A549 (cell line): Measurements from ENCODE around the gene RPN2. TPM values are rescaled to one million over a fixed set of nuclear protein-coding genes. Genes with fewer than 3 reads are reported as not detected.
A peak's percentile ranks its signal among the peaks of the same experiment; 100 is the strongest.

Source experiments
- ATAC-seq, 2 experiments: fragments of 200-7000 bp in 1 of 2; fragments of >200 bp in 1 of 2; cut with Nextera tagmentation in 1 of 2; cut with Tn5 transposase in 1 of 2; 3 replicates each; pipeline versions ENCODE4 v1.8.0 to v1.9.1; 2018 to 2020; ENCODE audit warnings: mild to moderate bottlenecking in 1 of 2, moderate library complexity in 1 of 2
- CTCF ChIA-PET: fragments of 300-600 bp; sonication (Branson Sonifier 250); formaldehyde crosslinking; extraction: SDS; loops from one replicate; lab custom pipeline; 2021; ENCODE audit warnings: antibody characterized with exemption, inconsistent platforms; lab: Yijun Ruan, JAX
- POLR2A ChIA-PET: fragments of 350-600 bp; formaldehyde crosslinking; extraction: SDS; loops from one replicate; lab custom pipeline; 2021; ENCODE audit warnings: antibody characterized with exemption, inconsistent platforms; lab: Yijun Ruan, JAX
- DNase-seq, 2 experiments: peaks; one replicate each; pipeline versions ENCODE4 v3.0.0 to v3.0.0-alpha.2; 2011 to 2016; ENCODE audit warnings: low read depth in 1 of 2, low spot score in 1 of 2
- FAIRE-seq: peaks from 2 replicates; lab custom pipeline; 2011; peaks lifted over from hg19 to GRCh38; lab: Jason Lieb, UNC
- H3K27ac ChIP-seq, 2 experiments: fragments of >200 bp; sonication (Bioruptor Twin); formaldehyde crosslinking; 3 replicates each; pipeline ENCODE4 v1.5.1; 2016 to 2017
- H3K4me1 ChIP-seq: fragments of >200 bp; sonication (Bioruptor Twin); formaldehyde crosslinking; 3 replicates; pipeline ENCODE4 v1.6.1; 2016
- H3K4me2 ChIP-seq: fragments of >200 bp; sonication (Bioruptor Twin); formaldehyde crosslinking; 3 replicates; pipeline ENCODE4 v1.6.1; 2016
- H3K4me3 ChIP-seq: fragments of >200 bp; sonication (Bioruptor Twin); formaldehyde crosslinking; 3 replicates; pipeline ENCODE4 v1.5.1; 2016
- H3K9me3 ChIP-seq: fragments of >200 bp; sonication (Bioruptor Twin); formaldehyde crosslinking; 3 replicates; pipeline ENCODE4 v1.6.1; 2016
- BHLHE40 ChIP-seq: IDR thresholded peaks from 2 replicates; pipeline ENCODE4 v1.6.1; 2012; ENCODE audit warnings: low read depth, low read length, inconsistent platforms
- CHD2 ChIP-seq: fragments of 150-350 bp; IDR thresholded peaks from 2 replicates; pipeline ENCODE4 v1.6.1; 2014; ENCODE audit warnings: low read length; ENCODE audit not compliant: partially characterized antibody
- CHD4 ChIP-seq: fragments of 200-600 bp; sonication (generic); IDR thresholded peaks from 2 replicates; pipeline ENCODE4 v1.6.1; 2016; ENCODE audit warnings: antibody characterized with exemption, mild to moderate bottlenecking, borderline replicate concordance
- ELK1 ChIP-seq: fragments of 150-350 bp; IDR thresholded peaks from 2 replicates; pipeline ENCODE4 v1.6.1; 2014; ENCODE audit warnings: low read depth, mild to moderate bottlenecking, low read length
- EP300 ChIP-seq, 2 experiments: fragments of >200 bp; sonication (Bioruptor Twin); formaldehyde crosslinking; IDR thresholded peaks; 2 replicates in 1 of 2; 3 replicates in 1 of 2; pipeline ENCODE4 v1.6.1; 2016 to 2017
- FOSL2 ChIP-seq, 2 experiments: fragments of 450-650 bp in 1 of 2; fragments of >200 bp in 1 of 2; sonication (Bioruptor Twin) in 1 of 2; formaldehyde crosslinking; IDR thresholded peaks; 2 replicates each; pipeline versions ENCODE4 v1.5.0 to v1.6.1; 2016 to 2020; ENCODE audit warnings: mild to moderate bottlenecking in 1 of 2, moderate library complexity in 1 of 2
- FOXS1 ChIP-seq: fragments of 250-450 bp; sonication (Bioruptor Pico); IDR thresholded peaks from 2 replicates; pipeline ENCODE4 v1.5.0; 2020; ENCODE audit warnings: mild to moderate bottlenecking, moderate library complexity
- HDAC2 ChIP-seq: fragments of 200-600 bp; sonication (generic); IDR thresholded peaks from 2 replicates; pipeline ENCODE4 v1.6.1; 2016
- HOXB13 ChIP-seq: fragments of 250-450 bp; sonication (Bioruptor Pico); IDR thresholded peaks from 2 replicates; pipeline ENCODE4 v1.5.0; 2020; ENCODE audit warnings: low read depth, mild to moderate bottlenecking, moderate library complexity
- HOXB5 ChIP-seq: fragments of 250-450 bp; sonication (Bioruptor Pico); IDR thresholded peaks from 2 replicates; pipeline ENCODE4 v1.5.0; 2020; ENCODE audit warnings: mild to moderate bottlenecking, moderate library complexity
- JUN ChIP-seq, 2 experiments: fragments of >200 bp; sonication (Bioruptor Twin); formaldehyde crosslinking; IDR thresholded peaks; 2 replicates in 1 of 2; 3 replicates in 1 of 2; pipeline ENCODE4 v1.6.1; 2016 to 2017
- MAFK ChIP-seq: fragments of 450-650 bp; IDR thresholded peaks from 2 replicates; pipeline ENCODE4 v1.6.1; 2014; ENCODE audit not compliant: partially characterized antibody
- MYC ChIP-seq: IDR thresholded peaks from 2 replicates; pipeline ENCODE4 v1.6.1; 2012; ENCODE audit warnings: mild to moderate bottlenecking, inconsistent platforms, low read length, improper control_type of control experiment, borderline replicate concordance
- NPAS2 ChIP-seq: fragments of 250-450 bp; sonication (Bioruptor Pico); IDR thresholded peaks from 2 replicates; pipeline ENCODE4 v1.8.0; 2022; ENCODE audit warnings: mild to moderate bottlenecking, moderate library complexity, borderline replicate concordance
- NR3C1 ChIP-seq: fragments of >200 bp; sonication (Bioruptor Twin); formaldehyde crosslinking; IDR thresholded peaks from 3 replicates; pipeline ENCODE4 v1.6.1; 2017
- PHF8 ChIP-seq: fragments of 200-600 bp; sonication (generic); IDR thresholded peaks from 2 replicates; pipeline ENCODE4 v1.6.1; 2016; ENCODE audit warnings: low read depth, mild to moderate bottlenecking, antibody characterized with exemption, moderate library complexity, borderline replicate concordance
- RFX5 ChIP-seq: fragments of 450-650 bp; IDR thresholded peaks from 2 replicates; pipeline ENCODE4 v1.7.1; 2014; ENCODE audit warnings: antibody characterized with exemption, mild to moderate bottlenecking, moderate library complexity
- TFCP2L1 ChIP-seq: fragments of 250-450 bp; sonication (Bioruptor Pico); IDR thresholded peaks from 2 replicates; pipeline ENCODE4 v1.5.0; 2021; ENCODE audit warnings: mild to moderate bottlenecking
- ZFP36 ChIP-seq: fragments of 450-650 bp; IDR thresholded peaks from 2 replicates; pipeline ENCODE4 v1.6.1; 2014; ENCODE audit warnings: borderline replicate concordance; ENCODE audit not compliant: partially characterized antibody
- ZNF302 ChIP-seq: fragments of 250-450 bp; sonication (Bioruptor Pico); IDR thresholded peaks from 2 replicates; pipeline ENCODE4 v1.9.0; 2021; ENCODE audit warnings: inconsistent platforms, mild to moderate bottlenecking, moderate library complexity
- ZSCAN20 ChIP-seq: fragments of 250-450 bp; sonication (Bioruptor Pico); IDR thresholded peaks from 2 replicates; pipeline ENCODE4 v1.8.0; 2022; ENCODE audit warnings: mild to moderate bottlenecking, moderate library complexity
- WGBS: methylation state at CpG from one replicate; pipeline ENCODE4 v1.1.6; 2017; ENCODE audit errors: missing lambda C conversion rate; 5-methylcytosine and 5-hydroxymethylcytosine counted together
- polyA plus RNA-seq, 4 experiments: library from polyadenylated mRNA; depleted of rRNA in 3 of 4; stranded (reverse); fragments of >200 nt; fragmentation: RNase III in 1 of 4; extraction: RNeasy Plus Mini Kit Qiagen cat#74134 plus additional on column Dnase treatment in 1 of 4; gene quantifications; 2 replicates in 3 of 4; 3 replicates in 1 of 4; pipeline ENCODE4 v1.2.3, GENCODE V29; 2011 to 2017
- TF ChIP-seq, protein P1 (sequence below): fragments of >200 bp; sonication (Bioruptor Twin); formaldehyde crosslinking; IDR thresholded peaks from 2 replicates; pipeline ENCODE4 v1.6.1; 2016

Gene RPN2
- polyA plus RNA-seq, 2 of the 4 experiments (the other 2 are of a cell fraction) = 282 to 391 TPM

DNA sequence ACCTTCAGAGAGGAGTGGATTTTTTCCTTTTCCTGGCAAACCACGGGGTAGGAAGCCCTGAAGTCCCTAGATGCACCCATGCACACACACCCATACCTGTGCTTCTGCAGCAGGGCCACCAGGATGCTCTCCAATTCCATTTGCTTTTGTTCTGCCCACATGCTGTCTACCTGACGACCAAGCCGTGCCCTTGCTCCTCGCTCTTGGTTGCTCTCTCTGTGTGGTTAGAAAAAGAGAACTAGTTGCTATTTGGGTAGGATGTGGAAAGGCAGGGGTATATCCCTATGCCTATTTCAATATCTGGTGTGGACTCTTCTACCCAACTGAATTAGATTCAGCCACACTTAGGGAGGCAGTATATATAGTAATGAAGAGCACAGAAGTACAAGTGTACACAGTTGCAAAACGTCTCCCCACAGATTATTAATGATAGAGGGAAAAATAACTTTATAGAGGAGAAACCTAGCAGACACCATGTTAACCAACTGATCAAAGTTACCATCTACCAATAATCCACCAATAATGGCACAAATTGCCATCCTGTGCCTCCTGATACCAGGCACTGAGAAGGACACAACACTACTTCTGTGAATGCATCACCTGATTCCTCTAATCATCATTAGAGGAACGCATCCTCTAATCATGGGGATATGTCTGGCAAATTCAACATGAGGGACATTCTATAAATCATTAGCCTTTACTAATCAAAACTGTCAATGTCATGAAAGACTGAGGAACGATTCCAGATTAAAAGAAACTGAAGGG is 75.2 kb downstream of the RPN2 start:
- Histone ChIP-seq H3K4me2 (no peak overlapping the region), H3K27ac (no peak overlapping the region), H3K9me3 (no peaks in the 10 kb centered on the region), H3K4me3 (no peak overlapping the region), H3K4me1 (no peaks in the 10 kb centered on the region)
- WGBS = 27% methylated on average over 7 of the region's 7 CpGs
- ATAC-seq (peak in 1 of 2 experiments; percentile 20; a peak in 1 of 6 replicates), FAIRE-seq (no peak), DNase-seq (no peak)
- ChIA-PET CTCF (interaction anchor here (1.2 to 3.4 kb wide), 3 partner anchors 13 to 26 kb away, joined by 3 to 23 read pairs (median 6); no protein-coding TSS in a partner anchor), POLR2A (no interaction called here)
- TF ChIP-seq RFX5 = no peak
- no peak for TF ChIP-seq HOXB13 (CRISPR knock-in tag)
- no peak for TF ChIP-seq HOXB5 (CRISPR knock-in tag)
- no peak for TF ChIP-seq BHLHE40
- no peak for TF ChIP-seq FOXS1 (CRISPR knock-in tag)
- TF ChIP-seq CHD2 = no peak
- no peak for TF ChIP-seq PHF8
- no peak for TF ChIP-seq FOSL2 (IDR thresholded peaks at IDR 0.05)
- TF ChIP-seq FOSL2 (CRISPR knock-in tag; IDR thresholded peaks at IDR 0.05) = no peak
- TF ChIP-seq TFCP2L1 (CRISPR knock-in tag) = no peak
- no peak for TF ChIP-seq NPAS2 (CRISPR knock-in tag)
- no peak for TF ChIP-seq ZNF302 (CRISPR knock-in tag)
- no peak for TF ChIP-seq ZSCAN20 (CRISPR knock-in tag)
- no peak for TF ChIP-seq NR3C1
- no peak for TF ChIP-seq ELK1
- TF ChIP-seq CHD4 = no peak
- TF ChIP-seq MYC = no peak
- TF ChIP-seq, protein P1, sequence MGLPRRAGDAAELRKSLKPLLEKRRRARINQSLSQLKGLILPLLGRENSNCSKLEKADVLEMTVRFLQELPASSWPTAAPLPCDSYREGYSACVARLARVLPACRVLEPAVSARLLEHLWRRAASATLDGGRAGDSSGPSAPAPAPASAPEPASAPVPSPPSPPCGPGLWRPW = no peak

- H3K4me2 ChIP-seq = no peak overlapping the region
- no peaks in the 10 kb centered on the region for H3K4me1 ChIP-seq
- no peak for DNase-seq
- POLR2A ChIA-PET = no interaction called here
- TF ChIP-seq EP300 (IDR thresholded peaks at IDR 0.05) (no peak), HDAC2 (no peak), MAFK (no peak)
- TF ChIP-seq, all 56 proteins: peak for 0
- Histone ChIP-seq H3K9me3 (no peaks in the 10 kb centered on the region), H3K27ac (no peak overlapping the region), H3K4me3 (no peak overlapping the region)
- CTCF ChIA-PET = interaction anchor here (0.6 to 3.4 kb wide), 10 partner anchors 9 to 308 kb away, joined by 3 to 23 read pairs (median 4); no protein-coding TSS in a partner anchor
- FAIRE-seq (no peak), ATAC-seq (no peak)
- WGBS = 79% methylated on average over 11 of the region's 11 CpGs
Observed at GRCh38 chr20:37256286-37256685, 77.2 kb downstream of the RPN2 start.

DNA sequence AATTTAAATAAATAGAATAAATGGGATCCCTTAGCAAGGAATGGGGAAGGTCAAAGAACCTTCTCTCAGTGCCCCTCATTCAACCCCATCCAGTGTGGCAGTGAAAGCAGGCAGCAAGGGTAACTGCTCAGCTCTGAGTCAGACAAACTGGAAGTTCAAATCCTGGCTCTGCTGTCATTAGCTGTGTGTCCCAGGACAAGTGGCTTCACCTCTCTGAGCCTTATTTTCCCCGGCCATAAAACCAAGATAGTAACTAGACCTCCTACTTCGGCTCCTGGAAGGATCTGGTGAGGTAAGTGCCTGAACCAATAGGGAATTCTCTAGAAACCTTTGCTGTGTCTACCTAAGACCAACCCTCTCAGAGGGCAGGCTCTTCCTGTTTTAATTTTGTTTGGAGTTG is 78.4 kb downstream of the RPN2 start:
- Histone ChIP-seq H3K4me1 (no peaks in the 10 kb centered on the region), H3K4me2 (no peak overlapping the region), H3K9me3 (no peaks in the 10 kb centered on the region), H3K4me3 (no peak overlapping the region), H3K27ac (no peak overlapping the region)
- 38% methylated on average over 2 of the region's 2 CpGs for WGBS
- ChIA-PET POLR2A (no interaction called here), CTCF (interaction anchor here (1.3 to 3.4 kb wide), 3 partner anchors 8 to 19 kb away, joined by 4 to 23 read pairs (median 5); no protein-coding TSS in a partner anchor)
- DNase-seq (no peak), ATAC-seq (no peak), FAIRE-seq (no peak)
- no peak for TF ChIP-seq JUN (IDR thresholded peaks at IDR 0.05)
- peak; percentile 32 for TF ChIP-seq ZFP36
